SKM-1 (cell line): ENCODE data around the gene RAB25.
"Not testable (repeated sequence)": the region's sequence is repeated elsewhere in the genome, so short reads cannot be mapped to it uniquely, and the experiment has no call there.

Experiments
- DNase-seq: peaks from one replicate; lab custom pipeline; 2025; ENCODE audit not compliant: unreplicated experiment; lab: John Stamatoyannopoulos, UW

Gene RAB25

GRCh38 chr1:156054500-156055280, 6.3 kb upstream of the RAB25 start, which contains the start of gene LAMTOR2:
Gene LAMTOR2 (plus strand): TSS chr1:156054782. CDS start chr1:156054890, 108 bp downstream.
- DNase-seq, result peak; percentile 99

- DNase-seq, result no peak
Observed at GRCh38 chr1:156055281-156056048, 5.5 kb upstream of the RAB25 start.

DNA sequence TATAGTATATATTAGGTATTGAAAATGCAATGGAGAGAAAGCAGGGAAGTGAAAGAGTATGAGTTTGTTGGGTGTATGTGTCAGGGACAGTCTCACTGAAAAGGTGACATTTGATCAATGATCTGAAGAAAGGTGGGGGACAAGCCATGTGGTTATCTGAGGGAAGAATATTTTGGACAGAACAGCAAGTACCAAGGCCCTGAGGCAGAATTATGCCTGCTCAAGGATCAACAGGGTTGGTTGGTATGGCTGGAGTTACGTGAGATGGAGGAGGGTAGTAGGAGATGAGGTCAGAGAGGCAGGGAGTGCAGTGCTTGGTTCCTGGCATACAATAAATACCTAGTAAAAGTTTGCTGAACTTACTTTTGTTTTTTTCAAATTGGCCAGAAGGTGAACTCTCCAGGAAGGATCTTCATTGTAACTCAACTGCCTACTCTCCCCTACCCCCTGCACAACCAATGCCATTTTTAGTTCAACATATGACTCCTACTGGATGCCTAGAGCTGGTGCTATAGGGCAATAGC, 4.6 kb upstream of the RAB25 start:
- no peak for DNase-seq

- no peak for DNase-seq
Observed at GRCh38 chr1:156062189-156062588, 1.2 kb downstream of the RAB25 start.

DNA sequence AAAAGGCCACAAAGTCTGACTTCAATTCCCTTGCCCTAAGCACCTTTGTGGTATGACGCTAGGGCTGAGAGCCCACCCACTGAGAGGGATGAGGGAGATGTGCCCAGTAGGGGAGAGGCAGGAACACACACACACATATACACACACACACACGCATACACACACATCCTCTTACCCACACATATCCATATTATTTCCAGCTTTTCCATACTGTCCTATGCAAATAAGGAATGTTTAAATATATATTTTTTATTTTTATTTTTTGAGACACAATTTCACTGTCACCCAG, 3.0 kb downstream of the RAB25 start:
- no peak for DNase-seq

GRCh38 chr1:156064615-156065014, 3.7 kb downstream of the RAB25 start:
- DNase-seq, result no peak

GRCh38 chr1:156065212-156065611, 4.3 kb downstream of the RAB25 start:
- no peak for DNase-seq

DNA sequence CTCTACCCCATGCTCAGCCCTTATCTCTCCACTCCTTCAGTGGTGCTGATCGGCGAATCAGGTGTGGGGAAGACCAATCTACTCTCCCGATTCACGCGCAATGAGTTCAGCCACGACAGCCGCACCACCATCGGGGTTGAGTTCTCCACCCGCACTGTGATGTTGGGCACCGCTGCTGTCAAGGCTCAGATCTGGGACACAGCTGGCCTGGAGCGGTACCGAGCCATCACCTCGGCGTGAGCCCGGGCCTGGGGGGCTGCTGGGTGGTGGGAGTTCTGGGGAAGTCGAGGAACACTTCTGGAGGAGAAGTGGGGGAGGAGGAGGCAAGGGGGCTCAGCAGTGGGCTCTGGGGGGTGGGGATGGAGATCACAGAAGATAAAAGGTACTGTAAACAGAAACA, 4.9 kb downstream of the RAB25 start:
- DNase-seq, result no peak

- DNase-seq, result no peak
Observed at GRCh38 chr1:156067262-156067661, 6.3 kb downstream of the RAB25 start.

DNA sequence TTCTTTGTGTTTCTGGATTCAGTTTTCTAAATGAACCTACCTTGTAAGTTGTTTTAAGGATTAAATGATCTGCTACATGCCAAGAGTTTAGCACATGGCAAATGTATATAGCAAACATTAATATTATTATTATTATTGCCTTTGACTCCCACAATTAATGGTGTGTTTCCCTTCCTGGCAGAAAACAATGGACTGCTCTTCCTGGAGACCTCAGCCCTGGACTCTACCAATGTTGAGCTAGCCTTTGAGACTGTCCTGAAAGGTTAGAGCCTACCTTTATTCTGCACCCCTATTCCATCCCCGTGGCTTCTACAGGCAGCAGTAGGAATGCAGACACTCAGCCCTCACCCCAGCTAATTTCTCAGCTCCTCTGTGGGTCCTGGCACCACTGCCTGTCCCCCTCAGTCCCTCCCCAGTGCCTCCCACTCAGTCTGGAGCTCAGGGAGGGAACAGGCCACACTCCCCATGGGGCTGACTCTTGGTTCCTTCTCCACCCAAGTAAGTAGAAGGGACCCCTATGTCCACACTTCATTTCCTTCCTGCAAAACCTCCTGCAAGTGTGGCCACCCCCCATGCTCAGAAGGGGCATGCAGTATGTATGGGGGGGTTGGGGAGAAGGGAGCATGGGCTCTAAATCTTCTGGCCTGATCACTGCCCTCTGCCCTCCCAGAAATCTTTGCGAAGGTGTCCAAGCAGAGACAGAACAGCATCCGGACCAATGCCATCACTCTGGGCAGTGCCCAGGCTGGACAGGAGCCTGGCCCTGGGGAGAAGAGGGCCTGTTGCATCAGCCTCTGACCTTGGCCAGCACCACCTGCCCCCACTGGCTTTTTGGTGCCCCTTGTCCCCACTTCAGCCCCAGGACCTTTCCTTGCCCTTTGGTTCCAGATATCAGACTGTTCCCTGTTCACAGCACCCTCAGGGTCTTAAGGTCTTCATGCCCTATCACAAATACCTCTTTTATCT, 8.8 kb downstream of the RAB25 start:
- DNase-seq, result no peak

DNA sequence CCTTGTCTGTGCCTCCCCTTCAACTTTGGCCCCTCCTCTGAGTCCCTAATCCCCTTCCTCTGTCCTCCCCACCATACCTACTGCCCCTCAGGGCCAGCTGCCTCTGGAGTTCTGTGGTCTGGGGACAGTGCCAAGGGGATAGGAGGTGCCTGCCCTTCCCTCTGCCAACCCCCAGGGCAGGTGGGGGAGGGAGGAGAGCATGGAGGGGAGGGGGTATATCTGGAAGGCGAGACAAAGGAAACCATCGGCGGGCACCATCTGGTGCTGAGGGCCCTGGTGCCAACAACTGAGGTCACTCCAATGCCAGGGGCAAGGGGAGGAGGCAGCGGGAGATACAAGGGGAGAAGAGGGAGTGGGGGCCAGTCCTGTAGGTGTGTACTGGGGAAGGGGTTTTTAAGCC, 9.6 kb downstream of the RAB25 start:
- DNase-seq, result no peak

GRCh38 chr1:156071332-156071816, 10.4 kb downstream of the RAB25 start:
- DNase-seq, result not testable (repeated sequence)

- no peak for DNase-seq
Observed at GRCh38 chr1:156072251-156072650, 11.3 kb downstream of the RAB25 start.

GRCh38 chr1:156073110-156073687, 12.2 kb downstream of the RAB25 start:
- DNase-seq, result no peak

- no peak for DNase-seq
Observed at GRCh38 chr1:156073740-156074139, 12.8 kb downstream of the RAB25 start.

DNA sequence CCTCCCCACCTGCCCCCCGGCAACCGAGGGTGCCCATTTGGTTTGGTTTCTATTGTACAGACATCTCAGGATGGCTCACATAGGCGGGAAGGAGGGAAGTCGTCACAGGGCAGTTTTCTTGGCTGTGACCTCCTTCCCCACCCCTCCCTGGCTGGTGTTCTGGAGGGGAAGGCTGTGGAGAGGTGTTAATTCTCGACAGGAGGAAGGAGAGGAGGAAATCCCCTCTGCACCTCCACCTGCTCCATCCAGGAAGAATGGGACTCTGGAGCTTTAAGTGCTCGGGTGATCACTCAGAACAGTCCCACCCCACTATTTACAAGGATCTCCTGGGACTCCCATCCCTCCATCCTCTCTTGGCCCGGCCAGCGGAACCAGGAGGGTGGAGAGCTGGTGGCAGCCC, 13.7 kb downstream of the RAB25 start:
- DNase-seq, result no peak

DNA sequence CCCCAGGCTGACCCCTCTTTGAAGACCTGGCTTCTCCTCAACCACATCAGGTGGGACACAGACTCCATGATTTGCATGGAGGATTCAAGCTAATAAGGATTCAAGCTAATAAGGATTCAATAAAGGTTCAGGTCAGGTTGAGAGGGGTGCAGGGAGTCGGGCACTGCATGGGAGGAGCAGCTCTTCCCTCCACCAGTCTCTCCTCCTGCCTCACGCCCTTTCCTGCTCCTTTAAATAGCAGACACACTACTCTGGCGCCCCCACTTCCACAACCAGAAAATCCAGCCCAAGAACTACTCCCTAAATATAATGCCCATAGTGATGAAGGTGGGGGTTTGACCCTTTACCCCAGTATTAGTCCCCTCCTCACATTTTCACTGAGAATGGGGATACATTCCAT, 14.2 kb downstream of the RAB25 start:
- no peak for DNase-seq

- no peak for DNase-seq
Observed at GRCh38 chr1:156075775-156076204, 14.8 kb downstream of the RAB25 start.

- DNase-seq, result no peak
Observed at GRCh38 chr1:156076609-156077429, 15.9 kb downstream of the RAB25 start.

DNA sequence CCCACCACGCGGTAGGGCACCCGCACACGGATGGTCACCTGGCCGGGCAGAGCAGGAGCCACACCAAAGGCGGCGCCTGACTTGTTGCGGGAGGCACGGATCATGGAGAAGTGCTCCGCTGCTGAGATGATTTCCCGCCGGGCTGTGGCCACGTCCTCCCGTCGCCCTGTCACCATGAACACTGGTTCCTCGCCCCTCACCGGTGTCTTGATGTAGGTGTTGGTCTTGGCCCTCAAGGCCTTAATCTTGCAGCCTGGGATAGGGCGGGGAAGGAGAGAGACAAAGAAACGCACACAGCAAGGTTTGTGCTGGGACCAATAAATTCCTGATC, 16.4 kb downstream of the RAB25 start:
- no peak for DNase-seq
